H9 (cell line): ENCODE measurements around the gene CDC14A. TPM values are rescaled to one million over a fixed set of nuclear protein-coding genes. Genes with fewer than 3 reads are reported as not detected.

Experiments used
- DNase-seq: peaks from one replicate; pipeline ENCODE4 v3.0.0-alpha.2; 2017
- H2AFZ ChIP-seq: one replicate; pipeline ENCODE4 v1.6.1; 2013; ENCODE audit warnings: mild to moderate bottlenecking, low read length, control low read depth, moderate library complexity
- H2AK5ac ChIP-seq: 2 replicates; pipeline ENCODE4 v1.6.1; 2013; ENCODE audit warnings: low read length, control low read depth, mixed read lengths; ENCODE audit not compliant: insufficient read length
- H2BK120ac ChIP-seq: one replicate; pipeline ENCODE4 v1.6.1; 2013; ENCODE audit warnings: low read depth, mild to moderate bottlenecking, low read length, control low read depth, inconsistent platforms; ENCODE audit not compliant: poor library complexity, severe bottlenecking
- H2BK12ac ChIP-seq: 2 replicates; pipeline ENCODE4 v1.6.1; 2013; ENCODE audit warnings: low read length, control low read depth, mixed read lengths, low read depth; ENCODE audit not compliant: insufficient read length
- H2BK15ac ChIP-seq: 2 replicates; pipeline ENCODE4 v1.6.1; 2013; ENCODE audit warnings: low read depth, low read length, control low read depth
- H2BK20ac ChIP-seq: one replicate; pipeline ENCODE4 v1.6.1; 2013; ENCODE audit warnings: low read depth, mild to moderate bottlenecking, low read length, control low read depth, inconsistent platforms; ENCODE audit not compliant: poor library complexity, severe bottlenecking
- H2BK5ac ChIP-seq: 2 replicates; pipeline ENCODE4 v1.6.1; 2013; ENCODE audit warnings: low read length, control low read depth, mixed read lengths; ENCODE audit not compliant: insufficient read length
- H3K14ac ChIP-seq: 2 replicates; pipeline ENCODE4 v1.6.1; 2013; ENCODE audit warnings: low read length, control low read depth; ENCODE audit not compliant: insufficient read depth
- H3K18ac ChIP-seq: 2 replicates; pipeline ENCODE4 v1.6.1; 2013; ENCODE audit warnings: low read depth, mild to moderate bottlenecking, mixed read lengths, low read length, control low read depth; ENCODE audit not compliant: insufficient read length
- H3K23ac ChIP-seq: 2 replicates; pipeline ENCODE4 v1.6.1; 2013; ENCODE audit warnings: low read length, control low read depth, mixed read lengths, low read depth; ENCODE audit not compliant: insufficient read length
- H3K23me2 ChIP-seq: 2 replicates; pipeline ENCODE4 v1.6.1; 2013; ENCODE audit warnings: low read depth, mild to moderate bottlenecking, mixed read lengths, low read length, control low read depth; ENCODE audit not compliant: insufficient read length, poor library complexity, severe bottlenecking
- H3K27ac ChIP-seq: 2 replicates; pipeline ENCODE4 v1.5.1; 2013; ENCODE audit warnings: low read length, control low read depth, mixed read lengths, low read depth; ENCODE audit not compliant: insufficient read length
- H3K27me3 ChIP-seq: 2 replicates; pipeline ENCODE4 v1.6.1; 2013; ENCODE audit warnings: low read length, control low read depth, inconsistent platforms; ENCODE audit not compliant: insufficient read depth
- H3K4ac ChIP-seq: 2 replicates; pipeline ENCODE4 v1.6.1; 2013; ENCODE audit warnings: low read depth, mild to moderate bottlenecking, control low read depth, inconsistent platforms, low read length, moderate library complexity
- H3K4me1 ChIP-seq: 2 replicates; pipeline ENCODE4 v1.6.1; 2013; ENCODE audit warnings: low read length, control low read depth, inconsistent platforms; ENCODE audit not compliant: insufficient read depth
- H3K4me2 ChIP-seq: 2 replicates; pipeline ENCODE4 v1.6.1; 2013; ENCODE audit warnings: low read length, control low read depth, mixed read lengths; ENCODE audit not compliant: insufficient read length, insufficient read depth
- H3K56ac ChIP-seq: 2 replicates; pipeline ENCODE4 v1.6.1; 2013; ENCODE audit warnings: low read depth, mild to moderate bottlenecking, mixed read lengths, low read length, control low read depth; ENCODE audit not compliant: insufficient read length
- H3K79me1 ChIP-seq: 2 replicates; pipeline ENCODE4 v1.6.1; 2013; ENCODE audit warnings: low read depth, mild to moderate bottlenecking, moderate library complexity, low read length, control low read depth, inconsistent platforms; ENCODE audit not compliant: insufficient read depth, poor library complexity, severe bottlenecking
- H3K79me2 ChIP-seq: 2 replicates; pipeline ENCODE4 v1.6.1; 2013; ENCODE audit warnings: low read length, control low read depth, inconsistent platforms; ENCODE audit not compliant: insufficient read depth
- H3K9ac ChIP-seq: 2 replicates; pipeline ENCODE4 v1.6.1; 2013; ENCODE audit warnings: low read length, control low read depth, mixed read lengths; ENCODE audit not compliant: insufficient read length; ENCODE audit errors: extremely low read depth
- H3K9me3 ChIP-seq: one replicate; pipeline ENCODE4 v1.6.1; 2013; ENCODE audit warnings: low read depth, low read length, inconsistent platforms; ENCODE audit not compliant: control insufficient read depth
- H3T11ph ChIP-seq: one replicate; pipeline ENCODE4 v1.6.1; 2013; ENCODE audit warnings: mild to moderate bottlenecking, low read length, control low read depth, inconsistent platforms
- H4K20me1 ChIP-seq: one replicate; pipeline ENCODE4 v1.6.1; 2013; ENCODE audit not compliant: control insufficient read depth, insufficient read length, insufficient read depth
- H4K5ac ChIP-seq: 2 replicates; pipeline ENCODE4 v1.6.1; 2013; ENCODE audit warnings: low read depth, mild to moderate bottlenecking, mixed read lengths, low read length, control low read depth; ENCODE audit not compliant: insufficient read length
- H4K8ac ChIP-seq: replicated peaks from 2 replicates; pipeline ENCODE4 v1.6.1; 2013; ENCODE audit warnings: low read length, control low read depth, mixed read lengths, low read depth; ENCODE audit not compliant: insufficient read length
- H4K91ac ChIP-seq: 2 replicates; pipeline ENCODE4 v1.6.1; 2013; ENCODE audit warnings: low read depth, mild to moderate bottlenecking, moderate library complexity, mixed read lengths, low read length, control low read depth; ENCODE audit not compliant: insufficient read length
- H3K27ac Mint-ChIP-seq, 3 experiments: 2 replicates in 2 of 3; 3 replicates in 1 of 3; pipeline ENCODE4 v1.8.0; 2020 to 2021; ENCODE audit warnings: mixed read lengths in 3 of 3, mild to moderate bottlenecking in 1 of 3, moderate library complexity in 1 of 3
- H3K27me3 Mint-ChIP-seq: 2 replicates; pipeline ENCODE4 v1.8.0; 2021; ENCODE audit warnings: low read depth, mild to moderate bottlenecking, moderate library complexity, mixed read lengths
- H3K36me3 Mint-ChIP-seq, 3 experiments: 2 replicates in 2 of 3; 3 replicates in 1 of 3; pipeline ENCODE4 v1.8.0; 2020 to 2021; ENCODE audit warnings: low read depth in 3 of 3, mixed read lengths in 3 of 3; ENCODE audit not compliant: insufficient read depth in 1 of 3
- H3K4me1 Mint-ChIP-seq, 2 experiments: 2 replicates each; pipeline ENCODE4 v1.8.0; 2020; ENCODE audit warnings: mixed read lengths in 2 of 2
- H3K4me3 Mint-ChIP-seq, 2 experiments: 2 replicates in 1 of 2; 3 replicates in 1 of 2; pipeline ENCODE4 v1.8.0; 2020 to 2021; ENCODE audit warnings: mild to moderate bottlenecking in 2 of 2, mixed read lengths in 2 of 2, moderate library complexity in 1 of 2
- H3K9me3 Mint-ChIP-seq, 2 experiments: 2 replicates in 1 of 2; 3 replicates in 1 of 2; pipeline ENCODE4 v1.8.0; 2020; ENCODE audit warnings: mild to moderate bottlenecking in 2 of 2, mixed read lengths in 2 of 2, moderate library complexity in 1 of 2
- CTCF ChIP-seq: fragments of 200-600 bp; sonication (generic); conservative IDR thresholded peaks from 3 replicates; pipeline ENCODE4 v1.8.0; 2021; ENCODE audit warnings: antibody characterized with exemption, mild to moderate bottlenecking
- WGBS: extraction: QIAGEN DNeasy Blood & Tissue Kit; methylation state at CpG from one replicate; pipeline ENCODE4 v1.1.7; 2013; ENCODE audit warnings: missing lambda C conversion rate, low lambda C conversion rate, mixed read lengths; ENCODE audit not compliant: insufficient read length; ENCODE audit errors: extremely low coverage; 5-methylcytosine and 5-hydroxymethylcytosine counted together
- total RNA-seq: library from RNA; stranded (reverse); gene quantifications from 2 replicates; pipeline ENCODE4 v1.2.1, GENCODE V29; 2021

Gene CDC14A
- total RNA-seq, 1 experiment from 2014 or later: 8.9 TPM

GRCh38 chr1:100478816-100479215, 126.5 kb downstream of the CDC14A start:
- Histone ChIP-seq H3K4me2 (no peak overlapping the region), H3K23me2 (no peaks in the 10 kb centered on the region), H3K18ac (no peak overlapping the region), H3K4ac (no peak overlapping the region), H4K8ac (no peak overlapping the region), H4K91ac (no peak overlapping the region), H3K27ac (no peak overlapping the region), H2BK15ac (no peak overlapping the region), H3K14ac (no peak overlapping the region), H3K79me1 (no peaks in the 10 kb centered on the region), H3K27me3 (no peaks in the 10 kb centered on the region), H4K5ac (no peak overlapping the region), H3T11ph (no peak overlapping the region), H2AK5ac (no peak overlapping the region), H3K56ac (no peak overlapping the region), H2BK5ac (no peak overlapping the region), H3K9ac (no peak overlapping the region), H2BK12ac (no peak overlapping the region), H3K4me1 (no peaks in the 10 kb centered on the region), H4K20me1 (no peaks in the 10 kb centered on the region), H3K9me3 (no peaks in the 10 kb centered on the region), H2BK120ac (no peak overlapping the region), H3K79me2 (no peaks in the 10 kb centered on the region), H2BK20ac (no peak overlapping the region), H3K23ac (no peak overlapping the region), H2AFZ (no peak overlapping the region)
- Mint-ChIP-seq H3K4me3 (no peak overlapping the region), H3K27me3 (no peaks in the 10 kb centered on the region), H3K27ac (no peak overlapping the region), H3K36me3 (peaks cover 0 to 4% (median 3%) of the 10 kb centered on the region in 3 experiments; a peak in 5 of 7 replicates), H3K4me1 (peaks cover 3 to 7% of the 10 kb centered on the region in 2 experiments), H3K9me3 (no peaks in the 10 kb centered on the region; a peak in 1 of 5 replicates)
- no peak for DNase-seq
- TF ChIP-seq CTCF: no peak
- WGBS: no CpG with 5 or more reads among the region's 1 CpG
